ENCODE data around the gene LCT.
"Not testable (repeated sequence)": the region's sequence is repeated elsewhere in the genome, so short reads cannot be mapped to it uniquely, and the experiment has no call there.

Gene LCT

DNA sequence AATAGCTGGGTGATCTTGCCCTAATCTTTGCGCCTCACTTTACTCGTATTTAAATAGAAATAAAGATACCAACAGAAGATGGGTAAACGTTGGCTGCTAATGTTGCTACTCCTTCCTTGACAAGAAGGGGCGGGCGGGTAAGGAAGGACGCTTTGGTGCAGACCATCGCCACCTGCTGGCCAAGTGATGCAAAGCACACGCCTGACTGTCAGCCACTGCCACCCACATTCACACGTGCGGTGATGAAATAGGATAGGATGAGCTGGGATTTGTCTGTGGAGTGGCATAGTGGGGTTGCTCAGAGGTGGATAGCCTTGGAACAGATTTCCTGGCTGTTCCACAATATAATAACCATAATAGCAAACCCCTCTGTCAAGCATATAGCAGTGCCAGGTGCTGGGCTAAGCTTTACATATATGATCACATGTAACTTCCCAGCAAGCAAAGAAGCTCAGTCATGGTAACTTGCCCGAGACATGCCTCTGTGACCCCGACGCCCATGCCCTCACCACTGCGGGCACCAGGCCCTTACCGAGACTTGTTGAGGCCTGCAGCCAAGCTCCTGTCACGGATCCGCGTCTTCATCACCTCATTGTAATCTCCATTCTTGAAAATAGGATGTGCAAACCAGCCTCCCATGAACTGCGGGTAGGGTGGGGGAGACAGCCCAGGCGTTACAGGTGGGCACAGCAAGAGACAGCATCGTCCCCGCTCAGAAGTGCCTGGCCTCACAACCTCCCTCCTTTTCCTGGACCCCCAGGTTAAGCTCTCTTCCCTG lies 39.3 kb downstream of the LCT start:
- peak; percentile 76 for DNase-seq (ENCODE audit: low spot score)

DNA sequence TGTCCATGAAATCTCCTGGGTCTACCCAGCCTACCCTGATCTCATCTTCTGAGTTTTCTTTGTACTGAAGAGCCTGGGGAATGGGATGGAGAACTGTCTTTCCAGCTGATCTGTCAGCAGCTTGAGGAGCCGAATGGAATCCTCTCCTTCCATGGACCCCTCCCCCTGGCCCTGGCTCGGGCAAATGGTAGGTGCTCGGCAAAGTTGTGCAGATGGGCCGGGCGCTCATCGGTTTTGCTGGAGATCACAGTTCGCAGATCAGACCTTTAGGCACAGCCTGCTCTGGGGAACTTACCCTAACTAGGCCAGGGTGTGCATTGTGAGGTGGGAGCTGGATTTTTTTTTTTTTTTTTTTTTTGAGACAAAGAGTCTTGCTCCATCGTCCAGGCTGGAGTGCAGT lies 40.4 kb downstream of the LCT start:
- no peak for DNase-seq (ENCODE audit: low spot score)

DNA sequence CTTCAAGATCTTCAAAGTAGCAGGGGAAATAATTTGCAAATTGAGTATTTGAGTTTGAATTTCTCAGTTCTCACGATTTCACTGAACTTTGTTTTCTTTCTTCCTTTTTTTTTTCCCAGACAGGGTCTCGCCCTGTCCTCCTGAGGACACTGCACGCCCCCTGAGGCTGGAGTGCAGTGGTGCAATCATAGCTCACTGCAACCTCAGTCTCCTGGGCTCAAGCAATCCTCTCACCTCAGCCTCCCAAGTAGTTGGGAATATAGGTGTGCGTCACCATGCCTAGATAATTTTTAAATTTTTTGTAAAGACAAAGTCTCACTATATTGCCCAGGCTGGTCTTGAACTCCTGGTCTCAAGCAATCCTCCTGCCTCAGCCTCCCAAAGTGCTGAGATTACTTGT lies 41.3 kb downstream of the LCT start:
- DNase-seq (ENCODE audit: low spot score), result not testable (repeated sequence)

DNA sequence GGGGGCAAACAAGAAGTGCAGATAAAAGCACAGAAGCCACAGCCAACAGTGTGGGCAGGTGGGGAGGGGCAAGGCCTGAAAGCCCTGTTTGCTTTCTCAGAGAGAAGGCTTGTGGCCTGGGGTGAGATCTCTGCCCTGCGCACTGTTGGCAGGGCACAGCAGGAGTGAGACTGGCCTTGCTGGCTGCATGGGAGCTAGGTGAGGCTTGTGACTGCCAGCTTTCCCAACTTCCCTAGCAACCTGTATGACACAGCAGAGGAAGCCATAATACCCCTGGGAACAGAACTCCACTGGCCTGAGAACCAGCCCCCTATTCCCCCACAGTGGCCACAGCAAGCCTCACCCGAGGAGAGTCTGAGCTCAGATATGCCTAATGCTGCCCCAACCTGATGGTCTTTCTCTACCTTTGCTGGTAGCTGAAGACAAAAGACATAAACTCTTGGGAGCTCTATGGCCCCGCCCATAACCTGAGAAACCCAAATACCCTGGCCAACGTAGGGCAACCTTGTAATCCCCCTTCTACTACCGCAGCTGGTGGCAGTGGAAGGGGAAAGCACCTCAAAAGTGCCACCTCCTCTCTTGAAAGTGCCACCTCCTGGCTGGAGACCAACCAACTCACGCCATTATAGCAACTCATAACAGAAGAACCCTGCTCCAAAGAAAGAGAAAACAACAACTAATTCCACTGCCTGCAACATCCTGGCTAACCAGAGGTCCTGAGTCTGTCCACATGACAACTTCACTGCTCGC lies 44.4 kb downstream of the LCT start:
- no peak for DNase-seq (ENCODE audit: low spot score)

DNA sequence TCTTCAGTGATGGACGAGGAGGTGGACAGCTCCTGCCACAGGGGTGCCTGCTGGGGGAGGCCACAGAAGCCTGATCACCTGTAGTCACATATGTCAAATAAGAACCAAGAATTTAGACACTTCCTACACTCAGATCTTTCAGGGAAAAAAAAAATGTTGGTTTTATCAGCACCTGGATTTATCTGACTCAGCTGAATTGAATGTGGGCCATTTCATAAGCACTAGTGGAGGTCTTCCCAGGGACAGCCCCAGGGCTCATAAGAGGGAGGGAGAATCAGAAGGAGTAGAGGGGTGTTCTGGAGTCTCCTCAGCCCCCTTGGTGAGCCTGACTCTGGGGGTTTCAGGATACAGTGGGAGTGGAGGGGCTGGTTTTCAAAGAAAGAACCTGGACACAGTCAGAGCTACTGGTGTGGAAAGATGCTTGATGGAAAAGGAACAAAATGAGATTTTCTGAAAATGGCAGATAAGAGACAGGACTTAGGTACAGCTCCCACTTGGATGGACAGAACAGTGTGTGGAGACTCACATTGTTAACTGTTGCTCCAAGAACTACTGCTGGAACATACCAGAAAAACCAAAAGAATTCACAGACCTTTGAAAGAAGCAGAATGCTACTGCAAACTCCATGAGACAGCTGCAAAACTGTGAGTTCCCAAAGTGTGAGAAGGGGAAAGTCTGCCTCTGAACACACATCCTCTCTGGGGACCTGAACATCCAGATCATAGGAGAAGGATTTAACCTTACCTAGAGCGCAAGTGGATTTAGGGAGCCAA lies 45.4 kb downstream of the LCT start:
- no peak for DNase-seq (ENCODE audit: low spot score)

DNA sequence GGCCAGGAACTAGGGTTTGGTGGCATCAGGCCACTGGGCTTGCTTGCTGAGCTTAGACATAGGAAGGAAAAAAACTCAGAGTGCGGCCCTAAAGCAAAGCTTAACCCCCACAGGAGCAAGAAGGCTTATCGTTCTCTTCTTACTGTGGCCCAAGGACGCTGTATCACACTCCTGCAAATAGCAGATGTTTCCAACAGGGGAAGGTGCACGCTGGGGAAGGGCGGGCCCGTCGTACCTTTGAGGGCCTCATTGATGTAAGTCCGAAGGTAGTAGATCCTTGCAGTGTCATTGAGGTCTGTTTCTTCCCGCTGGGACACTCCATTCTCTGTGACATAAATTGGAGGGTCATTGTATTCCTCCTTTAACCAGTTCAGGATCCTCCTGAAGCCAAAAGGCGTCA lies 46.6 kb downstream of the LCT start:
- DNase-seq (ENCODE audit: low spot score), result no peak

DNA sequence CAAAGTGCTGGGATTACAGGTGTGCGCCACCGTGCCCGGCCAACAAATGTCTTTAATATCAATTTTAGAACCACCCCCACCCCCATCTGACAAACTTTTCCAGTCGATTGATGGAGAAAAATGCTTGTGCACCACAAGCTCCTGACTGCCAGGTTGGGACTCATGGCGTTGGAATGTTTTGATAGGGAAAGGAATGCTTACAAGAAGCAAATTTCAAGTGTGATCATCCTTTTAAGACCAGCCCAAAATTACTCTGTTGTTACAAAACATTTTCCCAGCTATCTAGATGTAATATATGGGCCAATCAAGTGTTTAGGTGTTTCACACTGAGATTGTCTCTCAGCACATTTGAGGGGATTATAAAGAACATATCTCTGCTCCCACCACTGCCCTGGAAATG lies 50.2 kb downstream of the LCT start:
- DNase-seq (ENCODE audit: low spot score), result no peak

DNA sequence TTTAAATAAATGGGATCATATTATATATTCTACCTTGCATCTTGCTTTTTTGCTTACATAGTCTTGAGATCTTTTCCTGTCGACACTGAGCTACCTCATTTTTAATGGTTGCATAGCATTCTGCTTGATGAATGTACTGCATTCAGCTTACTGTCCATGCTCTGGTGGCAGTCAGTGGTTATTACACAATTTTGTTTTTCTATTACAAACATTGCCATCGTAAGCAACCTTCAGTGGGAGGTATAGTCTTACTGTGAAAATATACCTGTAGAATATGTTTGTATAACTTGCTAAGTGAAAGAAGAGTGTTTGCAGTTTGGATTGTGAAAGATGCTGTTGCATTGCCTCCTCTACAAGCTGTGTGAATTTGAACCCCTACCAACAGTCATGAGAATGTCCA lies 52.0 kb downstream of the LCT start:
- DNase-seq (ENCODE audit: low spot score), result no peak

DNA sequence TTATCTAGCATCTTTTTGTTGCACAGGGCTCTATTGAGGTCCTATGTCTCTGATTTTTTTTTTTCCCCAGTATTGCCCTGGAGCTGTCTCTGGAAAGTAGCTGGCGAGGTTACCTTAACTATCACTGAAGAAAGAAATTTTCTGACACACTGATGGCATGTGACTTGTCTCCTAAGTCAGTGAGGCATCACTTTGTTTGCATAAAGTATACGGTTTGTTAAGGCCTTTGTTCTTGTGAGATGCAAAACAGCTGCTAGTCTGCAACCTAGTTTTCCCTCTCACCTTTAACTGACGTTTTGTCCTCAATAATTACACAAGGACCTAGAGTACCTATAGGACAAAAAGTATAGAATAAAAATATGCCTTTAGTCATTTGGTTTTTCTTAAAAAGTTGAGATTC lies 53.5 kb downstream of the LCT start:
- DNase-seq (ENCODE audit: low spot score), result no peak

DNA sequence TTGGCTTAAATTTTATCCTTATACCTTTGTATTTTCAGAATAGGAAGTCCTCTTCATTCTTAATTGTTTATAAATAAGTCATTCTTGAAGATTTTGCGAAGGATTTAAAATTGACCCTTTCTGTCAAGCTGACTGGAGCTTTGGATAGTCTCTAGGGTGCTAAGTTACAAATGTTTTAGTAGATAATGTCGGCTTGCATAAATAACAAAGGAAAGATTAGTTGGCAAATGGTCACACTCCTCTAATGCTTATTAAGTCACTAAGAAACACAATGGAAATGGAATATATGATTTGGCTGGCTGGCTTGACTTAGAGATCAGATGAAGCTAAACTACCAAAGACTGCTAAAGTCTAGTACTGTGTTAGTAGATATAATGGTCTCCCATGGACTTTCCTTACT lies 54.8 kb downstream of the LCT start:
- no peak for DNase-seq (ENCODE audit: low spot score)

DNA sequence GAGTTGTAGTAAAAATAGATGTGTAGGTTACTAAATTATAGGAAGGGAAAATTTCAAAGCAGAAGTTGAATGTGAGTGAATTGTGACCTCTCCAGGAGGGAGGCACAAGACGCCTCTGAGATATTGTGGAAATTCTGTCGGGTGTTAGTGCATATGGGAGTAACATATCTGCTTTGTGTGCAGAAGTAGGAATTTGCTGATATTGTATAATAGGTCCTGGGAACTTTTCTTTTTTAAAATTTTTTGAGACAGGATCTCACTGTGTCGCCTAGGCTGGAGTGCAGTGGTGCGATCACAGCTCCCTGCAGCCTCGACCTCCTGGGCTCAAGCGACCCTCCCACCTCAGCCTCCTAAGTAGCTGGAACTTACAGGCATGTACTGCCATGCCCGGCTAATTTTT lies 60.6 kb downstream of the LCT start:
- no peak for DNase-seq (ENCODE audit: low spot score)

DNA sequence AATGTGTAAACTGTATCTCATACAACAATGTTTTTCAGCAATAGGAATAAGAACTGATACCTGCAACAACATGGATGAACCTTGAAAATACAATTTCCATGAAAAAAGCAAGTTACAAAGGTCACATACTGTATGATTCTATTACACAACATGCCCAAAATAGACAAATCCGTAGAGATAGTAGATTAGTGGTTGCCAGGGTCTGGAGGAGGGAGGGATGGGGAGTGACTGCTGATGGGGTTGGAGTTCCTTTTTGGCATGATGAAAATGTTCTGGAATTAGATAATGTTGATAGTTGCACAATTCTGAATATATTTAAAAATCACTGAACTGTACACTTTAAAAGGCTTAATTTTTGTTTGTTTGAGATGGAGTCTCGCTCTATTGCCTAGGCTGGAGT lies 61.6 kb downstream of the LCT start:
- no peak for DNase-seq (ENCODE audit: low spot score)

DNA sequence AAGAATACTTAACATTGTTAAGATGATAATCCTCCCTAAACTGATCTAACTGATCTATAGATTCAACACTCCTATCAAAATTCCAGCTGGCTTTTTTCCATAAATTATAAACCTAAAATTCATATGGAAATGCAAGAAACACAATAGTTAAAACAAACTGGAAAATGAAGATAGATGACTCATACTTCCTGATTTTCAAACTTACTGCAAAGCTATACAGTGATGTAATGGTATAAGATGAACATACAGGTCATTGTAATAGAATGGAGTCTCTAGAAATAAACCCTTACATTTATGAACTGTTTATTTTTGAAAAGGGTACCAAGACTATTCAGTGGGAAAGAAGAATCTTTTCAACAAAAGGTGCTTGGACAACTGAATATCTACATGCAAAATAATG lies 63.1 kb downstream of the LCT start:
- peak; percentile 78 for DNase-seq (ENCODE audit: low spot score)

DNA sequence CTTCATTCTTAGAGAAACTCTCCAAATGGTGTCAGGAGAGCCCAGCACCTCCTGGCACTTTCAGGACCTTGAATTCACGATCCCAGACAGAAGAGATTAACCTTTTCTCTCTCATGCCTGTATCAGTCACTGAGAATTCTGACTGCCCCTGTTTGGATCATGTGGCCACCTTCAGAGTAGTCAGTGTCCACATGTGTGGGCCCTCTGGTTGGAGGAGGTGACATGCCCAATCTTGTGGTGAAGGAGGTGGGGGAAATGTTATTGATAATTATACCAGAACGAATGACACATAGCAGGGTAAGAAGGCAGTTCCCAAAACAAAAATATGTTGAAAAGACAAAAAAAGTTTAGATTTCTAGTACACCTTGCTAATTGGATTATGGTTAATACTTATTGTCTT lies 63.7 kb downstream of the LCT start:
- no peak for DNase-seq (ENCODE audit: low spot score)

DNA sequence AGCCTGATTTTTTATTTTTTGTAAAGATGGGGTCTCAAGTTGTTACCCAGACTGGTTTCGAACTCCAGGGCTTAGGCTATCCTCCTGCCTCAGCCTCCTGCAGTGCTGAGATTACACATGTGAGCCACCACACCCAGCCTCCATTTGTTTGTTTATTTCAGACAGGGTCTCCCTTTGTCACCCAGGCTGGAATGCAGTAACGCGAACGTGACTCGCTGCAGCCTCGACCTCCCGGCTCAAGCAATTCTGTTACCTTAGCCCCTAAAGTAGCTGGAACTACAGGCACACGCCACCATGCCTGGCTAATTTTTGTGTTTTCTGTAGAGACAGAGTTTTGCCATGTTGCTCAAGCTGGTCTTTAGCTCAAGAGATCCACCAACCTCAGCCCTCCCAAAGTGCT lies 68.1 kb downstream of the LCT start:
- no peak for DNase-seq (ENCODE audit: low spot score)

DNA sequence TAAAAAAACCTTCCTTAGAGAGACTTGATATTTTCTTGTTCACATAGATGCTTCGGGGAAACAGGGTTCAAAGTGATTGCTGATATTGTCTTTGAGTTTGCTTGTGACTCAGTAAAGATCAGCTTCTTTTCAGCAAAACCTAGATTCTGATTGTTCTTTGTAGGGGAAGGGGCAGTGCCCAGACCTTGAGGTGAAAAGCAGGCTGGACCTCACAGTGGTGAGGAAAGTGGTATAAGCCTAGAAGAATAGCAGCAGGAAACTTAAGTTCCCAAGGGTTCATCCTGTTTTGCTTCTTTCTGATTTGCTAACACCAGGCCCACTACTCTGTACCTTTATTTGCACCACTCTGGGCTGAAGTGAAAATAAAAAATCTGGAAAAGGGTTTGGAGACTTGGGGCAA lies 74.5 kb downstream of the LCT start:
- no peak for DNase-seq (ENCODE audit: low spot score)

DNA sequence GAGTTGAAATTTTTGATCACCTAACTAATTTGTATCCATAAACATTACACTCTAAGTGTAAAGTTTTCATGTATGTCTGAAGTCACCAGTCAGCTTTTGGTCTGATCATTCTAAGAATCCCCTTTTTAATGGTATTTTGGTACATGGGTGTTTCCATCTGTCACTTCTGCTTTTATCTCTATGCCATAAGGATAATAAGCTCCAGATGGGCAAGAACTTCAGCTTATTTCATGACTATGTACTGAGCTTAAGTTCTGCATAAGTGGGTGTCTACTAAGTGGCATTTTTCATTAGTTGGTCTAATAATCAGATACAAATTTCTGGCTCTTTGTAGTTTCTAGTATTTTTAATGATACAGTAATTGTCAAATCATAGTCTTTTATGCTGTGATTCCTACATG lies 75.0 kb downstream of the LCT start:
- no peak for DNase-seq (ENCODE audit: low spot score)

DNA sequence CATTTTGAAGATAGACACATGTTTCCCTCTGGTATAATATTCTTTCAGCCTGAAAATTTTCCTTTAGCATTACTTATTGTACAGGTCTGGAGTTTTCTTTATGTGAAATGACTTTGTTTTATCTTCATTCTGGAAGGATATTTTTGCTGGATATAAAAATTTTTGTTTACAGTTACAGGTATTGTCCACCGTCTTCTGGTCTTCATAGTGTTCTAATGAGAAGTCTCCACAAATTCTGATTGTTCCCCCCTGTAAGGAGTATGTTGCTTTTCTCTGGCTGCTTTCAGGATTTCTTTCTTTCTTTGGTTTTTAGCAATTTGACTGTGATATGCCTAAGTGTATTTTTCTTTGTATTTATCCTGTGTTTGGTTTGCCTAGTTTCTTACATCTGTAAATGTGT lies 80.3 kb downstream of the LCT start:
- no peak for DNase-seq (ENCODE audit: low spot score)

DNA sequence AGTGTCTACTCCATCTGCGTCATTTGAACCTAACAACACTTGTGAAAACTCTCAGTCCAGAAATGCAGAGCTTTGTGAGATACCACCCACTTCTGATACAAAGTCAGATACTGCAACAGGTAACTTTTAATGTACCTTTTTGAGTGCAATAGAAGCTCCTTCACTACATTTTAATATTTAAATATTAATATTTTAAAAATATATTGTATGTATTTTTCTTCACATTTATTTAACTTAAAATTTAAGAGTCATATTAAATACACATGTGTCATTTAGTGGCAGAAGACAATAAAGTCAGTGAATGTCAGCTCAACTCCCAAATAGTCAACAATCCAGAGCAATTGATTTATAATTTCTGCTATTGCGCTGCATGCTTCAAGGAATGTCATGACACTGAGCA lies 81.4 kb downstream of the LCT start:
- no peak for DNase-seq (ENCODE audit: low spot score)

DNA sequence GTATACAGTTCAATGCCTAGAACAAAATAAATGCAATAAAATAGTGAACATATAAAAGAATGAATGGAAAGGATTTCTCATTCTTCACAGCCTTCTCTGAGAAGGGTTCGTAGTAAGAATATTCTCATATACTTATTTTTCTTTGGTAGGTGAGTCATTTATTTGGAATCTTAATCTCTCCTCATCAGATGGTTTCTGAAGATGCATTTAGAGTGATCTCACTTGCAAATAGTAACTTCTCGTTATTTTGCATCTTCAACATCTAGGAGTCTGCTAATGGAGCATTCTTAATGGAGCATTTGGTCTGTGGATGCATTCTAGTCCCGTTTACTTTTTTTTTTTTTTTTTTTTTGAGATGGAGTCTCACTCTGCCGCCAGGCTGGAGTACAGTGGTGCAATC lies 91.4 kb downstream of the LCT start:
- peak; percentile 22 for DNase-seq (ENCODE audit: low spot score)

DNA sequence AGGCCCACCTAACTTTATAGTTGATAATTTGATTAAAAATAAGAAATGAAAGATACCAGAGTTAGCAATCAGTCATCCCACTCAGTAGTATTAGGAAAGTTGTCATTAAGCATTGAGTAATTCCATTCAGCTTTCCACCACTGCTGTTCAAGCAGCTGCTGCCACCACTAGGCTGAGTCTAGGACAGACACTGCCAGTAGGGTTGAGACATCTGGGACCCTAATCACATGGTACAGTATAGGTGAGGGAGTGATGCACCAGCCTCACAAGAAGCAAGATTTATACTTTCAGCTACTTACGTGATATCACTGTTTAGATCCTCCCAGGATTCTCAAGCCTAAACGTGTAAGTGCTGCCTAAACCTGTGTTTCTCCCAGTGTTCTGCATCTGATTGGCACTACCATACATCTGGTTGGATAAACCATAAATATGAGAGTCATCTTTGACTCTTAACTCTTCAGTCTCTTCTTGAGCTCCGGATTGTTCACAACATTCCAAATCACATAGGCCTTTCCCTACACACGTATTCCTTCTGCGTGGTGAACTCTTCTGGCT lies 92.1 kb downstream of the LCT start:
- peak; percentile 32 for DNase-seq (ENCODE audit: low spot score)

DNA sequence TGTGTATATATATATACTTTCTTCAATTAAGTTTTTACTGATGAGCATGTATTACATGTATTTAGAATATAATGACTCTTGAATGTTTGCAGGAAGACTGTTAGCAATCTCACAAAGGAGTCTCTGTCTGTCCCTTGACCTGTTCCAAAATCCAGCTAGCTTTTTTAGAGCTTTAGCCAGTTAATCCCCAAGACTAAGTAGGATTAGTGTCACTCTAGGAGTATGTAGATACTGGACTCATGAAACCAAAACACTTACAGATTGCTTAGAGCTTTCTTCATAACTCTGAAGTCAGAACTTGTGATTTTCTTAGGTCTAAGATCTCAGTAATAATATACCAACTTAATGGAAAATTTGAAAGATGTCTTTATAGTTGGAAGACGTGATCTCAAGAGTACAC lies 93.1 kb downstream of the LCT start:
- peak; percentile 45 for DNase-seq (ENCODE audit: low spot score)

DNA sequence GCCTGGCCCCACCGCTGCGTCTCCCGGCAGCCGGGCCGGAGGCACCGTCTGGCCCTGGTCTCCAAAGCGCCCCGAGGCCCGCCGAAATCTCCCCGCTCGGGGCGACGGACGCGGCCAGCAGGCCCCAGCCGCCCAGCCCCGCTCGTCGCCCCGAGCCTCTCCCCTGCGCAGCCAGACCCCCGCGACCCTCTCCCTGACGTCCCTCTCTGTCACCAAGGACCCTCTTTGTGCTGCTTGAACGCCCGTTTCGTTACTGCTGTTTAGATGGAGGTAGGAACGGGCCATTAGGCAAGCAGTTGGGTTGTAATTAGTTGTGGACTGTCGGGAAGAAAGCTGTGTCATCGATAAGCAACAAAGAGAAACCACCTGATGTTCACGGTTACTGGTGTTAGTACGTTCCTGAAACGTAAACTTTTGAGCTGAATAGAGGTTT lies 94.6 kb downstream of the LCT start:
- DNase-seq (ENCODE audit: low spot score), result peak; percentile 30
